GM12878 (cell line): ENCODE measurements around the gene LGI2.

Experiments
- CEBPB ChIP-seq, 2 experiments: fragments of 150-350 bp in 1 of 2; IDR thresholded peaks; 2 replicates each; pipeline ENCODE4 v1.6.1; 2012 to 2014; ENCODE audit warnings: low read depth in 2 of 2, low read length in 2 of 2, borderline replicate concordance in 1 of 2, inconsistent platforms in 1 of 2
- CHD2 ChIP-seq: IDR thresholded peaks from 2 replicates; pipeline ENCODE4 v1.6.1; 2011; ENCODE audit warnings: low read depth, low read length, improper control_type of control experiment, borderline replicate concordance
- CTCF ChIP-seq, 3 experiments: IDR thresholded peaks in 2 of 3; conservative IDR thresholded peaks in 1 of 3; 2 replicates each; pipeline ENCODE4 v1.5.1; 2011; ENCODE audit warnings: low read depth in 3 of 3, low read length in 3 of 3, mild to moderate bottlenecking in 3 of 3, control low read depth in 2 of 3, moderate library complexity in 2 of 3, inconsistent platforms in 1 of 3, mixed read lengths in 1 of 3; ENCODE audit not compliant: control insufficient read depth in 2 of 3, insufficient read depth in 1 of 3; ENCODE audit errors: extremely low read depth in 1 of 3
- EP300 ChIP-seq, 2 experiments: fragments of 150-350 bp in 1 of 2; IDR thresholded peaks; 2 replicates each; pipeline ENCODE4 v1.6.1; 2011 to 2012; ENCODE audit warnings: low read depth in 2 of 2, low read length in 2 of 2, borderline replicate concordance in 1 of 2, improper control_type of control experiment in 1 of 2, inconsistent platforms in 1 of 2; ENCODE audit not compliant: control insufficient read depth in 1 of 2
- EZH2 ChIP-seq: IDR thresholded peaks from 2 replicates; pipeline ENCODE4 v1.6.1; 2012; ENCODE audit warnings: low read depth, mild to moderate bottlenecking, control low read depth, inconsistent platforms, low read length, borderline replicate concordance; ENCODE audit not compliant: control insufficient read depth
- GATAD2B ChIP-seq: fragments of 450-650 bp; conservative IDR thresholded peaks from 2 replicates; pipeline ENCODE4 v1.6.1; 2017; ENCODE audit warnings: low read depth, mild to moderate bottlenecking, moderate library complexity
- MAX ChIP-seq: IDR thresholded peaks from 2 replicates; pipeline ENCODE4 v1.6.1; 2012; ENCODE audit warnings: low read depth, low read length, improper control_type of control experiment
- POLR2A ChIP-seq: IDR thresholded peaks from 2 replicates; pipeline ENCODE4 v1.6.1; 2011; ENCODE audit warnings: low read depth, mild to moderate bottlenecking, low read length
- ZNF207 ChIP-seq: fragments of 450-650 bp; IDR thresholded peaks from 2 replicates; pipeline ENCODE4 v1.6.1; 2014; ENCODE audit warnings: antibody characterized with exemption, mild to moderate bottlenecking, borderline replicate concordance

- TF ChIP-seq CTCF (IDR thresholded peaks at IDR 0.05 in 2 of 3, conservative IDR thresholded peaks at IDR 0.05 in 1 of 3; ENCODE audit: control insufficient read depth in 2 of 3, extremely low read depth in 1 of 3, insufficient read depth in 1 of 3, low read depth in 3 of 3, low read length in 3 of 3): no peak
- TF ChIP-seq EP300 (IDR thresholded peaks at IDR 0.05; ENCODE audit: borderline replicate concordance in 1 of 2, control insufficient read depth in 1 of 2, low read depth in 2 of 2, low read length in 2 of 2): no peak
- no peak for TF ChIP-seq EZH2
- TF ChIP-seq CEBPB (IDR thresholded peaks at IDR 0.05; ENCODE audit: borderline replicate concordance in 1 of 2, low read depth in 2 of 2, low read length in 2 of 2): no peak
- TF ChIP-seq POLR2A: no peak
- TF ChIP-seq GATAD2B: no peak
- TF ChIP-seq CHD2: no peak
- no peak for TF ChIP-seq MAX
- no peak for TF ChIP-seq ZNF207
Measured at GRCh38 chr4:25033526-25033925, 2.8 kb upstream of the LGI2 start.
